ENCODE measurements around the gene SPRR4.

DNA sequence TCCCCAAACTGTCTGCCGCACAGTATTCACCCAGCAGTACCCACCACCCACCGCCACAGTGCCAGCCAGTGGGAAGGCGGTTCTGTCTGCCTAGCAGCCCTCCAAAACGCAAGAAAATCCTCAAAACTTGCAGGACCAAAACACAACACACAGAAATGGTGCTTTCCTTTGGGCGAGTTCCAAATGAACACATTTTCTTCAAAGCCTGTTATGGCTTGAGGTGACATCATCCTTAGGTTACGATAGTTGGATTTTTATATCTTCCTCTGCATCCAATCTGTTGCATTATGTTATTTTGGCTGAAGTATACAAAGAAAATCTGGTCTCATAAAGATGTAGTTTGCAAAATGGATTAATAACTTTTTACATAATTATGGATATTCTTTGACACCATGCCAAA lies 22.7 kb downstream of the SPRR4 start:
- TF ChIP-seq, protein P1, sequence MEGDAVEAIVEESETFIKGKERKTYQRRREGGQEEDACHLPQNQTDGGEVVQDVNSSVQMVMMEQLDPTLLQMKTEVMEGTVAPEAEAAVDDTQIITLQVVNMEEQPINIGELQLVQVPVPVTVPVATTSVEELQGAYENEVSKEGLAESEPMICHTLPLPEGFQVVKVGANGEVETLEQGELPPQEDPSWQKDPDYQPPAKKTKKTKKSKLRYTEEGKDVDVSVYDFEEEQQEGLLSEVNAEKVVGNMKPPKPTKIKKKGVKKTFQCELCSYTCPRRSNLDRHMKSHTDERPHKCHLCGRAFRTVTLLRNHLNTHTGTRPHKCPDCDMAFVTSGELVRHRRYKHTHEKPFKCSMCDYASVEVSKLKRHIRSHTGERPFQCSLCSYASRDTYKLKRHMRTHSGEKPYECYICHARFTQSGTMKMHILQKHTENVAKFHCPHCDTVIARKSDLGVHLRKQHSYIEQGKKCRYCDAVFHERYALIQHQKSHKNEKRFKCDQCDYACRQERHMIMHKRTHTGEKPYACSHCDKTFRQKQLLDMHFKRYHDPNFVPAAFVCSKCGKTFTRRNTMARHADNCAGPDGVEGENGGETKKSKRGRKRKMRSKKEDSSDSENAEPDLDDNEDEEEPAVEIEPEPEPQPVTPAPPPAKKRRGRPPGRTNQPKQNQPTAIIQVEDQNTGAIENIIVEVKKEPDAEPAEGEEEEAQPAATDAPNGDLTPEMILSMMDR (conservative IDR thresholded peaks at IDR 0.05; ENCODE audit: low read depth, low read length): no peak
- TF ChIP-seq EZH2 (IDR thresholded peaks at IDR 0.05; ENCODE audit: low read length, unreplicated experiment) (no peak), EZH2phosphoT487 (IDR thresholded peaks at IDR 0.05; ENCODE audit: borderline replicate concordance, low read length) (no peak)

Measured in PC-3 (cell line).